Peyer's patch (tissue), 4 donors: Measurements from ENCODE around the gene CLCN2. TPM values are rescaled to one million over a fixed set of nuclear protein-coding genes. Genes with fewer than 3 reads are reported as not detected.

Experiments used
- DNase-seq, 3 donors: peaks; one replicate each; pipeline ENCODE4 v3.0.0-alpha.2; 2017 to 2019
- H3K27ac ChIP-seq, 4 donors: fragments of 200-600 bp; sonication (generic); one replicate each; pipeline ENCODE4 v1.5.1; 2016 to 2019
- H3K27me3 ChIP-seq, 2 donors: fragments of 200-600 bp; sonication (generic); one replicate each; pipeline ENCODE4 v1.5.1; 2019
- H3K36me3 ChIP-seq, 3 donors: fragments of 200-600 bp; sonication (generic); one replicate each; pipeline ENCODE4 v1.5.1; 2016 to 2019
- H3K4me1 ChIP-seq, 4 donors: fragments of 200-600 bp; sonication (generic); one replicate each; pipeline ENCODE4 v1.5.1; 2016 to 2019
- H3K4me3 ChIP-seq, 4 donors: fragments of 200-600 bp; sonication (generic); 1 replicate in 3 of 4; 2 replicates in 1 of 4; pipeline ENCODE4 v1.5.1; 2016 to 2019; ENCODE audit warnings: mild to moderate bottlenecking in 1 of 4
- H3K9me3 ChIP-seq, 4 donors: fragments of 200-600 bp; sonication (generic); one replicate each; pipeline ENCODE4 v1.5.1; 2016 to 2019; ENCODE audit warnings: mild to moderate bottlenecking in 1 of 4
- POLR2A ChIP-seq, 2 donors: fragments of 450-650 bp; IDR thresholded peaks; one replicate each; pipeline ENCODE4 v1.5.1; 2017; ENCODE audit warnings: antibody characterized with exemption in 2 of 2, mild to moderate bottlenecking in 2 of 2, moderate library complexity in 2 of 2
- total RNA-seq, 4 donors: library from RNA; depleted of rRNA; stranded (reverse); fragments of >200 nt; gene quantifications; one replicate each; pipeline ENCODE4 v1.1.0, GENCODE V29; 2016
- TF ChIP-seq, protein P1 (sequence below), 6 experiments: fragments of 450-650 bp in 4 of 6; fragments of 200-600 bp in 2 of 6; sonication (generic) in 1 of 6; IDR thresholded peaks; one replicate each; pipeline ENCODE4 v1.5.1; 2017 to 2019; ENCODE audit warnings: antibody characterized with exemption in 6 of 6, mild to moderate bottlenecking in 3 of 6, moderate library complexity in 1 of 6

Gene CLCN2
- total RNA-seq = 10 to 100 TPM; 11.6 to 87.8 (median 63.8) TPM

GRCh38 chr3:184361532-184361931, at the start of gene CLCN2, which contains the start of gene POLR2H:
TSS of gene CLCN2 (minus strand) at chr3:184361605. CDS start at chr3:184361479, 126 bp downstream.
TSS of gene POLR2H (plus strand) at chr3:184361710. CDS start at chr3:184363493, 1,783 bp downstream.
- peaks cover 0 to 22% (median 3%) of the 10 kb centered on the region in 4 donors for H3K4me1 ChIP-seq
- peak; percentile 40 to 82 (median 70) for DNase-seq

DNA sequence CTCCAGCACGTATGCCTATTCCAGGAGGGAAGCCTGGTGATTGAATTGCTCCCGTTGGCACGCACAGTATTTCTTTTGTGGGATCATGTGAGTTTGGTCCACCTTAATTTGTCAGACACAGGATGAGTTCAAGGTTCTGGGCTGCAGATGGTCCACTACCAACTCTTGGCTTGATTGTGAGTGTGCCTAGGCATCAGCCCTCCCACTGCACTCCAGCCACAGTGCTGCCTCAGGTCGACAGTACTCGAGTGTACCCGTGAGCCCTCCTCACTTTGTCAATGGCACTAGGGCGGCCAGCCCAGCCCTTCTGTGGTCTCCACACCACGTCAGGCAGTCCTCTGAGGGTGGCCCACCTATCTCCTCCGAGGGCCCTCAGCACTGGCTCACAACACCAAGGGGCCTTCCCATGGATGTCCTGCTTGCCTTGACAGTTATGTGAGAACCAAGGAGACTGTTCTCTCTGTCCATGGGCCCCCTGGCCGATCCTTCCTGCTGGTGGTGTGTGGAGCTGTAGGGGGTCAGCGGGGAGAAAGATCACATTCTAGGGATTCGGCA, 48.6 kb upstream of the CLCN2 start:
- Histone ChIP-seq H3K4me1 (no peaks in the 10 kb centered on the region), H3K27me3 (no peaks in the 10 kb centered on the region), H3K27ac (no peak overlapping the region)

More at GRCh38 chr3:184361532-184361931, at the start of gene CLCN2, which contains the start of gene POLR2H:
- peak within 1 kb of the TSS; percentile 89 to 100 (median 94) for H3K27ac ChIP-seq
- H3K27me3 ChIP-seq = no peaks in the 10 kb centered on the region
- peak within 1 kb of the TSS; percentile 78 to 92 (median 90) for H3K4me3 ChIP-seq
- TF ChIP-seq, protein P1, sequence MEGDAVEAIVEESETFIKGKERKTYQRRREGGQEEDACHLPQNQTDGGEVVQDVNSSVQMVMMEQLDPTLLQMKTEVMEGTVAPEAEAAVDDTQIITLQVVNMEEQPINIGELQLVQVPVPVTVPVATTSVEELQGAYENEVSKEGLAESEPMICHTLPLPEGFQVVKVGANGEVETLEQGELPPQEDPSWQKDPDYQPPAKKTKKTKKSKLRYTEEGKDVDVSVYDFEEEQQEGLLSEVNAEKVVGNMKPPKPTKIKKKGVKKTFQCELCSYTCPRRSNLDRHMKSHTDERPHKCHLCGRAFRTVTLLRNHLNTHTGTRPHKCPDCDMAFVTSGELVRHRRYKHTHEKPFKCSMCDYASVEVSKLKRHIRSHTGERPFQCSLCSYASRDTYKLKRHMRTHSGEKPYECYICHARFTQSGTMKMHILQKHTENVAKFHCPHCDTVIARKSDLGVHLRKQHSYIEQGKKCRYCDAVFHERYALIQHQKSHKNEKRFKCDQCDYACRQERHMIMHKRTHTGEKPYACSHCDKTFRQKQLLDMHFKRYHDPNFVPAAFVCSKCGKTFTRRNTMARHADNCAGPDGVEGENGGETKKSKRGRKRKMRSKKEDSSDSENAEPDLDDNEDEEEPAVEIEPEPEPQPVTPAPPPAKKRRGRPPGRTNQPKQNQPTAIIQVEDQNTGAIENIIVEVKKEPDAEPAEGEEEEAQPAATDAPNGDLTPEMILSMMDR (IDR thresholded peaks at IDR 0.05) = peak in 1 of 6 experiments; percentile 7
- TF ChIP-seq POLR2A (IDR thresholded peaks at IDR 0.05) = peak; percentile 72 to 82
- H3K9me3 ChIP-seq = no peaks in the 10 kb centered on the region
- peaks cover 0 to 23% (median 0%) of the 10 kb centered on the region in 3 donors for H3K36me3 ChIP-seq

GRCh38 chr3:184409331-184409926, 48.0 kb upstream of the CLCN2 start:
- Histone ChIP-seq H3K27ac (no peak overlapping the region), H3K9me3 (no peaks in the 10 kb centered on the region), H3K4me3 (no peak overlapping the region), H3K36me3 (no peaks in the 10 kb centered on the region), H3K4me1 (no peaks in the 10 kb centered on the region), H3K27me3 (no peaks in the 10 kb centered on the region)
- no peak for TF ChIP-seq POLR2A (IDR thresholded peaks at IDR 0.05)
- TF ChIP-seq, protein P1 (IDR thresholded peaks at IDR 0.05) = no peak
- DNase-seq = peak in 1 of 3 donors; percentile 36

More for the DNA sequence above, 48.6 kb upstream of the CLCN2 start:
- Histone ChIP-seq H3K36me3 (no peaks in the 10 kb centered on the region), H3K9me3 (no peaks in the 10 kb centered on the region), H3K4me3 (no peak overlapping the region)
- TF ChIP-seq, protein P1 (IDR thresholded peaks at IDR 0.05) = no peak
- TF ChIP-seq POLR2A (IDR thresholded peaks at IDR 0.05) = no peak
- peak in 1 of 3 donors; percentile 19 for DNase-seq

GRCh38 chr3:184405075-184406030, 43.9 kb upstream of the CLCN2 start:
- TF ChIP-seq, protein P1 (IDR thresholded peaks at IDR 0.05) = no peak
- Histone ChIP-seq H3K4me1 (no peaks in the 10 kb centered on the region), H3K36me3 (no peaks in the 10 kb centered on the region), H3K27ac (no peak overlapping the region), H3K27me3 (no peaks in the 10 kb centered on the region), H3K9me3 (no peaks in the 10 kb centered on the region), H3K4me3 (no peak overlapping the region)
- DNase-seq = no peak

GRCh38 chr3:184399410-184399809, 38.0 kb upstream of the CLCN2 start:
- no peak overlapping the region for H3K4me3 ChIP-seq
- TF ChIP-seq, protein P1 (IDR thresholded peaks at IDR 0.05) = no peak
- no peak for TF ChIP-seq POLR2A (IDR thresholded peaks at IDR 0.05)
- no peaks in the 10 kb centered on the region for H3K27me3 ChIP-seq
- DNase-seq = no peak
- H3K36me3 ChIP-seq = no peaks in the 10 kb centered on the region
- H3K9me3 ChIP-seq = no peaks in the 10 kb centered on the region
- H3K4me1 ChIP-seq = no peaks in the 10 kb centered on the region
- H3K27ac ChIP-seq = no peak overlapping the region
